Measurements from ENCODE around the gene TRMO. TPM values are rescaled to one million over a fixed set of nuclear protein-coding genes. Genes with fewer than 3 reads are reported as not detected.

Gene TRMO
- total RNA-seq, 2 experiments from 2014 or later, result 42.8 to 45.8 TPM

DNA sequence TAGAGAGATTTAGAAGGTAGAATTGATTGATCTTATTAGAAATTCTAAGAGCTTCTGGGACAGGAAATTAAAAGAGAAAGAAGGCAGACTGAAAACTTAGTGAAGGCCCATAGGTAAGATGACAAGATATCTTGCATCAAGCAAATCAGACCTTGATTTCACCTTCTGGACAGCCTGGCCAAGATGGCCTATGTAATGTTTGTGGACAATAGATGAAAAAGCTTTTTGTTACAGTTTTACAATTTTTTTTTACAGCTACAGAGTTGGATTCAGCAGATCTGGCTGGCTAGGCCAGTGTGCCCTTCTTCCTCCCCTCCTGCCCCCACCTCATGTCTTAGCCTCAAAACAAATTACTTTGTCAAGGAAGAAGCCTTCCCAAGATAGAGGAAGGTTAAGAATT lies 37.3 kb upstream of the TRMO start:
- H3K4me3 Mint-ChIP-seq, result no peak overlapping the region
- intact Hi-C loops (cut with DNase I, micrococcal nuclease), result no loop called here

DNA sequence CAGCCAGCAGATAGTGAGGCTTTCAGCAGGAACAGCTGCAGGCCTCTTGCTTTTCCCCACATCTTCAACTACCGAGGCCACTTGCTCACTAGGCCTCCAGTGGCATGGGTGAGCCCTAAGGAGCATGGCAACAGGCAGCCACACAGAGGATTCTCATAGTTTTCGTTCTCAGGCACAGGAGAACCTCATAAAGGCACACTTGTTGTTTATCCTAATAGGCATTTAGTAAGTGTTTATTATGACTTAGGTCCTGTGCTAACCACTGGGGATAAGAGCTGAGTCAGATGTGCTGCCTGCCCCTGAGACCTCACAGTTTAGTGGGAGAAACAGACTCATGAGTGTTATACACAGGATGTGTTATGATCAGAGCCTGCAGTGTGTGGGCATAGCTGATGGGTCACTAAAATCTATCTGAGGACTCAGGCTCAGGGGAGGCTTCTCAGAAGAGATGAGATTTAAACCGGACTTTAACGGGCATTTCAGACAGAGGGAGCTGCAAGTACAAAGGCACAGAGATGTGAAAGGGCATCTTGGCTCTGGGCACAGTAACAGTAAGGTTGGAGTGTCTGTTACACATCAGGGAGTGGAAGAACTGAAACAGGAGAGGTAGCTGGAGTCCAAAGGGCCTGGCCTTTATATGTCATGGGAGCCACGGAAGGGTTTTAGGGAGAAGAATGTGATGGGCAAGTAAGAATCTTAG lies 36.7 kb upstream of the TRMO start:
- Histone ChIP-seq H3K27ac (ENCODE audit: low read depth in 1 of 2, low read length in 2 of 2) (no peak overlapping the region), H3K27me3 (ENCODE audit: control insufficient read depth in 1 of 2, insufficient read depth in 2 of 2, low read length in 2 of 2) (no peaks in the 10 kb centered on the region), H3K36me3 (ENCODE audit: insufficient read depth, low read length) (no peaks in the 10 kb centered on the region), H3K4me1 (ENCODE audit: insufficient read depth, low read length) (no peaks in the 10 kb centered on the region), H3K4me3 (ENCODE audit: low read length) (no peak overlapping the region), H3K9me3 (ENCODE audit: control insufficient read depth in 1 of 2, insufficient read depth in 1 of 2, low read length in 2 of 2) (no peaks in the 10 kb centered on the region)
- Mint-ChIP-seq H3K27me3 (no peaks in the 10 kb centered on the region), H3K9me3 (no peaks in the 10 kb centered on the region), H3K27ac (no peak overlapping the region), H3K36me3 (ENCODE audit: low read depth) (no peaks in the 10 kb centered on the region), H3K4me1 (ENCODE audit: low read depth) (peaks cover 4% of the 10 kb centered on the region), H3K4me3 (no peak overlapping the region)
- TF ChIP-seq CTCF (IDR thresholded peaks at IDR 0.05), result no peak
- no peak for DNase-seq
- intact Hi-C loops (cut with DNase I, micrococcal nuclease), result no loop called here
- CTCF ChIA-PET, result interaction anchor here (1.5 to 2.8 kb wide), 2 partner anchors 35 to 69 kb away, joined by 3 to 9 read pairs; no protein-coding TSS in a partner anchor
- ATAC-seq (ENCODE audit: poor library complexity), result no peak
- POLR2A ChIA-PET, result interaction anchor here (1.1 to 1.8 kb wide), 4 partner anchors 11 to 38 kb away, joined by 3 to 7 read pairs (median 4); partner anchors contain the start of gene TRMO

More for the DNA sequence above, 37.3 kb upstream of the TRMO start:
- H3K9me3 Mint-ChIP-seq, result no peaks in the 10 kb centered on the region
- H3K27ac Mint-ChIP-seq, result no peak overlapping the region
- Histone ChIP-seq H3K27ac (ENCODE audit: low read depth in 1 of 2, low read length in 2 of 2) (no peak overlapping the region), H3K4me3 (ENCODE audit: low read length) (no peak overlapping the region), H3K9me3 (ENCODE audit: control insufficient read depth in 1 of 2, insufficient read depth in 1 of 2, low read length in 2 of 2) (no peaks in the 10 kb centered on the region), H3K36me3 (ENCODE audit: insufficient read depth, low read length) (no peaks in the 10 kb centered on the region), H3K27me3 (ENCODE audit: control insufficient read depth in 1 of 2, insufficient read depth in 2 of 2, low read length in 2 of 2) (no peaks in the 10 kb centered on the region), H3K4me1 (ENCODE audit: insufficient read depth, low read length) (no peaks in the 10 kb centered on the region)
- H3K4me1 Mint-ChIP-seq (ENCODE audit: low read depth), result peaks cover under 1% of the 10 kb centered on the region
- no peaks in the 10 kb centered on the region for H3K27me3 Mint-ChIP-seq
- ATAC-seq (ENCODE audit: poor library complexity), result no peak
- DNase-seq, result no peak
- no peak for TF ChIP-seq CTCF (IDR thresholded peaks at IDR 0.05)
- ChIA-PET POLR2A (interaction anchor here (1.1 to 1.8 kb wide), 5 partner anchors 10 to 39 kb away, joined by 3 to 7 read pairs (median 3); partner anchors contain the start of gene TRMO), CTCF (interaction anchor here (0.9 to 2.8 kb wide), 3 partner anchors 23 to 70 kb away, joined by 3 to 9 read pairs (median 3); partner anchors contain the start of gene ANP32B)
- H3K36me3 Mint-ChIP-seq (ENCODE audit: low read depth), result no peaks in the 10 kb centered on the region

DNA sequence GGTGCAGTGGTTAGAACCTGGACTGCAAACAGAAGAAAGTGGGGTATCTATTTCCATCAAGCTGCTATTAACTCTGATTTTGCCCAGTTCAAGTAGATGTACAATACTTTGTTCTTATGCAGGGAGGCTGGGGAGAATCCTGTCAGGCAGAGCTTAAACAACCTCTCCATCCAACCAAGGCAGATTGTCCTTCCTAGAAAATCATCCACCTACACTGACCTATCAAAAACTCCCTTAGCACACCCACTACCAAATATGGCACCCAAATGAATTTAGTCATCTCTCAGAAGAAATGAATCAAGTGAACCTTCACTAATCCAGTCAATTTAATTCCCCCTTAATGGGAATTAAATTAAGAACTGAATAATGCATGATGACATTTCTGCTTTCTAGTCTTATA lies 34.0 kb upstream of the TRMO start:
- Histone ChIP-seq H3K27me3 (ENCODE audit: control insufficient read depth in 1 of 2, insufficient read depth in 2 of 2, low read length in 2 of 2) (no peaks in the 10 kb centered on the region), H3K4me3 (ENCODE audit: low read length) (no peak overlapping the region), H3K27ac (ENCODE audit: low read depth in 1 of 2, low read length in 2 of 2) (no peak overlapping the region), H3K36me3 (ENCODE audit: insufficient read depth, low read length) (no peaks in the 10 kb centered on the region), H3K4me1 (ENCODE audit: insufficient read depth, low read length) (no peaks in the 10 kb centered on the region), H3K9me3 (ENCODE audit: control insufficient read depth in 1 of 2, insufficient read depth in 1 of 2, low read length in 2 of 2) (no peaks in the 10 kb centered on the region)
- Mint-ChIP-seq H3K9me3 (no peaks in the 10 kb centered on the region), H3K36me3 (ENCODE audit: low read depth) (no peaks in the 10 kb centered on the region), H3K27me3 (no peaks in the 10 kb centered on the region), H3K4me1 (ENCODE audit: low read depth) (peaks cover 4% of the 10 kb centered on the region), H3K4me3 (no peak overlapping the region), H3K27ac (no peak overlapping the region)
- intact Hi-C loops (cut with DNase I, micrococcal nuclease), result no loop called here
- DNase-seq, result no peak
- ATAC-seq (ENCODE audit: poor library complexity), result no peak
- POLR2A ChIA-PET, result interaction anchor here (1.1 kb wide), 1 partner anchor 34 kb away, joined by 4 read pairs; the partner anchor contains the start of gene TRMO
- CTCF ChIA-PET, result interaction anchor here (1.0 to 6.4 kb wide), 3 partner anchors 27 to 66 kb away, joined by 3 to 44 read pairs (median 4); partner anchors contain the start of genes ANP32B and TRMO
- no peak for TF ChIP-seq CTCF (IDR thresholded peaks at IDR 0.05)
